Gastroesophageal sphincter (tissue), 3 donors: ENCODE data around the gene LRBA.

Experiments used
- EP300 ChIP-seq: sonication (generic); formaldehyde crosslinking; IDR thresholded peaks from one replicate; pipeline ENCODE4 v1.6.1; 2017; ENCODE audit warnings: antibody characterized with exemption, mild to moderate bottlenecking
- POLR2A ChIP-seq, 2 donors: fragments of 450-650 bp; IDR thresholded peaks; one replicate each; pipeline ENCODE4 v1.6.1; 2017; ENCODE audit warnings: antibody characterized with exemption in 2 of 2, mild to moderate bottlenecking in 2 of 2, moderate library complexity in 1 of 2
- POLR2AphosphoS5 ChIP-seq: sonication (generic); formaldehyde crosslinking; IDR thresholded peaks from one replicate; pipeline ENCODE4 v1.6.1; 2017; ENCODE audit warnings: antibody characterized with exemption
- TF ChIP-seq, protein P1 (sequence below), 4 experiments: fragments of 200-600 bp in 2 of 4; fragments of 450-650 bp in 2 of 4; sonication (generic) in 1 of 4; IDR thresholded peaks; one replicate each; pipeline ENCODE4 v1.5.1; 2017 to 2019; ENCODE audit warnings: antibody characterized with exemption in 4 of 4, mild to moderate bottlenecking in 2 of 4, moderate library complexity in 2 of 4

DNA sequence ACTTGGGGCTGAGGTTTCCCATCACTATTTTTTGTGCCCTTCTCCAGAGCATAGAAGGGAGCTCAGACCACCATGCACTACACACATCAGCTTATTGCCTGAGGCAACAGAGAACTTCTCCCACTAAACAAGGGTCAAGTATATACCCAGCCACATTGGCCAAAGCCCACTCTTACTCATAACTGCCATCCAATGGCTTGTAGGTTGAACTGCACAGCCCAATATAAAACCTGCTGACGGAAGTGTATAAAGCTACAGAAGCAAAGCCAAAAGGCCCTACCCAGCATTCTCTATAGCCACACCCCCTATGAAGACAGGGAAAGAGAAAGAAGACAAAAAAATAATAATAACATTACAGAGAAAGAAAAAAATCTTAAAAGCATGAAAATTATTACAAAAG is 139.7 kb downstream of the LRBA start:
- TF ChIP-seq POLR2AphosphoS5 (no peak), POLR2A (IDR thresholded peaks at IDR 0.05) (no peak), EP300 (no peak)
- TF ChIP-seq, protein P1, sequence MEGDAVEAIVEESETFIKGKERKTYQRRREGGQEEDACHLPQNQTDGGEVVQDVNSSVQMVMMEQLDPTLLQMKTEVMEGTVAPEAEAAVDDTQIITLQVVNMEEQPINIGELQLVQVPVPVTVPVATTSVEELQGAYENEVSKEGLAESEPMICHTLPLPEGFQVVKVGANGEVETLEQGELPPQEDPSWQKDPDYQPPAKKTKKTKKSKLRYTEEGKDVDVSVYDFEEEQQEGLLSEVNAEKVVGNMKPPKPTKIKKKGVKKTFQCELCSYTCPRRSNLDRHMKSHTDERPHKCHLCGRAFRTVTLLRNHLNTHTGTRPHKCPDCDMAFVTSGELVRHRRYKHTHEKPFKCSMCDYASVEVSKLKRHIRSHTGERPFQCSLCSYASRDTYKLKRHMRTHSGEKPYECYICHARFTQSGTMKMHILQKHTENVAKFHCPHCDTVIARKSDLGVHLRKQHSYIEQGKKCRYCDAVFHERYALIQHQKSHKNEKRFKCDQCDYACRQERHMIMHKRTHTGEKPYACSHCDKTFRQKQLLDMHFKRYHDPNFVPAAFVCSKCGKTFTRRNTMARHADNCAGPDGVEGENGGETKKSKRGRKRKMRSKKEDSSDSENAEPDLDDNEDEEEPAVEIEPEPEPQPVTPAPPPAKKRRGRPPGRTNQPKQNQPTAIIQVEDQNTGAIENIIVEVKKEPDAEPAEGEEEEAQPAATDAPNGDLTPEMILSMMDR (IDR thresholded peaks at IDR 0.05) = no peak
